DMS79 treated with DMSO at 0.1 percent for 48 hours (cell line): ENCODE measurements around the gene IL1RAP.

Source experiments
- DNase-seq: peaks from one replicate; lab custom pipeline; 2025; lab: John Stamatoyannopoulos, UW

The IL1RAP gene

GRCh38 chr3:190614226-190615059 lies 100.6 kb downstream of the IL1RAP start:
- DNase-seq: no peak

DNA sequence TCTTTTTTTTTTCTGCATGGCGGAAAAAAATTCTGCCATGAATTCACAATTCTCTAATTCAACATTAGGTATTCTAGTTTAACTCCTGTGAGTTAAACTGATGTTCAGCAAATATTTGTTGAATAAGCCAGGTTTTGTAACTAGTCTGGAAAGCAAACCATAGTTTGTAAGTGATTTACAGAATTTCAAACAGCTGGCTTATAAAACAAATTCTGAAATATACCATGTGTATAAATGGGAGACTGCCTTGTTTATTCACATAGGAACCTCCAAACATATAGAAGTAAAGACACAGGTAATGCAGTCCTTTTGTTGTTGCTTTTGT lies 101.1 kb downstream of the IL1RAP start:
- no peak for DNase-seq

DNA sequence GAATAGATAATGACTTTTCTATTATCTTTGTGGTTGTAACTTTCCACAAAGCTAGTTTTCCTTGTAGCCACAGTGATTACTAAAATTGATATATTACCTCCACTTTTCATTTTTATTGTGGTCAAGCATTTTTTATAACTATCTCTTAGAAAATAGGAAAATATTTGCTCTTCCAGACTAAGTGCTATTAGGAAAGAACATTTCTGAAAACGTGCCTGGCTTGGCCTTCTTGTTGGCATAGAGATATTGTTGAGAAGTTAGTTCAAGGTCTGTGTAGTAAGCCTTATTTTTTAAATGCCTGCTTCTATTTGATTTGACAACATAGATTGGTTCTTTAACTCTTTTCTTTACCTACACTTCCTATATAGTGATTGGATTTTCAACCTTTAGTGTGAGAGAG lies 101.7 kb downstream of the IL1RAP start:
- DNase-seq: no peak

DNA sequence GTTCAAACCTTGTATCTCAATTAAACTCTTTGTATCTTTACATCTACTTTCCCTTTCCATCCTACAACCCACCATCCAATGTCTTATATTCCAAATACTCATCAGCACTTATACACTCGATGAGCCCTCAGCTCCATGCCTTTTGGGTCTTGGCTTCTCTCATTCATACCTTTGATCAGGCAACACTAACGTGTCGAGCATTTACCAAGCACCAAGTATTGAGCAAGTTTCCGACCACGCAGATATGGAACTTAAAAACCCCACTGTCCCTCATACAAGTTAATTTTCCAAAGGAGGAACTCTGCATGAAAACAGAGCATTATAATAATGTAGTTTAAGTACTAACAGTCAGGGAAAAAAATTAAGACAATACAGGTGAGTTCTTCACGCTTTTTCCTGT lies 102.8 kb downstream of the IL1RAP start:
- no peak for DNase-seq

GRCh38 chr3:190617185-190617584 lies 103.3 kb downstream of the IL1RAP start:
- DNase-seq: no peak

DNA sequence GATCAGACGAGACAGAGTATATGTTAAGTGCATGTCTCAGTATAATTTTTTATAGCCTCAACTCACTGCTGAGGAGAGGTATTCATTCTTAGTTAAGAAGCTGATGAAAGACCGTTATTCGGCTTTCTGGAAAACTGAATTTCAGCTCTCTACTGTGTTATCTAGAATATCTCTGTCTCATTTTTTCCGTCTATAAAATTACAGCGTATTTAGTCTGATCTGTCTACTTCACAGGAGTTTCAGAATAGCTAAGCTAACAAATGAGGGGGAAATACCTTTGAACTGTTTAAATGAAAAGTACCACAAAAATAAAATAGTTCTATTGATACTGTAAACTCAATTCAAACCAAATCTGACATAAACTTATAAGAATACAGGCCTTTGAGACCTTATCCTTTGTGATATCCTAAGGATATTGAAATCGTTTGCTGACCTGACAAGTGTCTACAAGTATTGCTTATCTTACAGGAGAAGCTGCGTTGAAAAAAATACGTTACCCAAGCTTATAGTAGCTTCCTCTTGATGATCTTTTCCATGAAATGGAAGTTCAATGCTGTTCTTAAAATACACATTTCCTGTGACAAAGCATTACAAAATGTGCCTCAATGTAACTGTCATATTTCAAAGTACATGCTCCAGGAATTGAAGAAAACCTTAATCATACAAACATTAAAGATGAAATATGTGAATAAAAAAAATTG lies 104.6 kb downstream of the IL1RAP start:
- no peak for DNase-seq

GRCh38 chr3:190619353-190619752 lies 105.5 kb downstream of the IL1RAP start:
- DNase-seq: no peak

DNA sequence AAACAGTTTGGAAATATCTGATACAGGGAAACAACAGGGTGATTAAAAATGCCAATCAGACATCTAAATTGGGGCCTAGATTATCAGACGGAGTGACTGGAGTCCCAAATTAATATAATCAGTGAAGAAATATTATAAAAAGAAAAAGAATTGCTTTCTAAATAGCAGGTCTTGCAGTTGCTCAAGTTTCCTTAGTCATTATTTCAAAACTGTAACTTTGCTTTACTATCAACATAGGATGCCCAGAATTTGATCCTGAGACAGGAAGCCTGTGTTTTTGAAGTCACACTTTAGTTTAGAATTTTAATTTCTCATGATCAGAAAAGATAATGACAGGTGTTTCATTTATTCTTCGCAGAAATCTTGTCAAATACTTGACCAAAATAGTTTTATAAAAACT lies 105.9 kb downstream of the IL1RAP start:
- DNase-seq: no peak

DNA sequence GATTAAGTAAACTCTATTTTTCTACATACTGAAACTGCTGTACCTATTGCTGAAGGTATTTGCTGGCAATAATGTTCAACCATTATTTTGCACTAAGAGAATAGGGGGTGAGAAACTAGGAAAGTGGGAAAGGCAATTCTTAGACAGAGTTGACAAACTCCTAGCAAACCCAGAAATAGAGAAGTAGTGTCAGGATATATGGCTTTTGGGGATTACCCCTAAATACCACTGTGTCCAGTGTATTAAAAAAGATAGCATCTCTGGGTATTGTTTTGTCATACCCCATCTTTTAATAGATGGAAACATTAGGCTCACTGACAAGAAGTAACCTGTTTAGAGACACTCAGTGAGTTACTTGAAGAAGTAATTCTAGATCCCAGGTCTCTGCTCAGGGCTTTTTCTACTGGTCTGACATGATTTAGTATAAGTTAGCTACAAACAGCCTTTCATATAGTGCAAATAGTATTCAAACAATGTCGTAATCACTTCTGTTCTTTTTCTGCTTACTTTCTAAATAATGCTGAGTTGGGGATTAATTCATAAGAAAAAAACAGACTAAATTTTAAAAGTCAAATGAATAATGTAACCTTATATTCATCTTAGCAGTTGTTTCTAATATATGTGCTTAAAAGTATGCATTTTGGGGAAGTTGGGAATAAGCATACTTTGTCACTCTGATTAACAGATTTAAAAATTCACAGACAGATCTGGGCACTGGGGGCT lies 107.2 kb downstream of the IL1RAP start:
- no peak for DNase-seq

- no peak for DNase-seq
Observed at GRCh38 chr3:190621927-190622326, 108.0 kb downstream of the IL1RAP start.

DNA sequence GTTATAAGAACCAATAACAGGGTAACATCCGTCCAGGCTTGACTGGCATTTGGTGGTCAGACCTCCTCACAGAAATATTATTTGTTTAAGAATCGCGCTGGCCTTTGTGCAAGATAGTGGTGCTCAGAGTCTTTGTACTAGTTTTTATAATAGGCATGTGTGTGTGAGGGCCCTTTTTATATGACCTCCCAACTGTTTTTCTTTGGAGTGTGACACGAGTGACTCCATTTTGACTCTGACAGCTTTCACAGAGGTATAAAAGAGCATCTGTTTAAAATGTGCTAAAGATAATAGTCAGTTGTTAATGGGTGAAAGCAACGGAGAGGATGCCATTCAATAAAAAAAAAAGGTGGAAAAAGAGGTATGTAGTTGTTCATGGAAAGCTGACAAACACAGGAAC lies 110.4 kb downstream of the IL1RAP start:
- DNase-seq: no peak

- no peak for DNase-seq
Observed at GRCh38 chr3:190626951-190627620, 113.2 kb downstream of the IL1RAP start.

- no peak for DNase-seq
Observed at GRCh38 chr3:190629088-190629487, 115.2 kb downstream of the IL1RAP start.

DNA sequence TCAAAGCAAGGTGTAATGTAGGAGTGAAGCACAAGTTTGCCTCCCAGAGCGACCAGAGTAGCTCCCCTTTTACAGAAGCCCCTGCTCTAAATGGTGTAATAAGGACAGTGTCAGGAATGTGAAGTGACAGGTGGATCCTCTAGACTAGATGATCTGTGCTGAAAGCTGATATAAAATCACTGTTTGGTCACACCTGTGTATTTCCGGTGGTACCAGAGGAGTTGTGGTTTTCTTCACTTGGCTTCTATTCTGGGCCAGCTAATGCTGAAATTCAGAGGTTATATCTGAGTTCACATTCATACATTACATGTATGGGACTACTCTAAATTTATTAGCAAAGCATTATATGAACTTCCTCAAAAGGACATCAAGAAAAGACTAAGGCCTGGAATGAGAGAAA lies 117.4 kb downstream of the IL1RAP start:
- no peak for DNase-seq

- DNase-seq: no peak
Observed at GRCh38 chr3:190641564-190641963, 127.7 kb downstream of the IL1RAP start.

DNA sequence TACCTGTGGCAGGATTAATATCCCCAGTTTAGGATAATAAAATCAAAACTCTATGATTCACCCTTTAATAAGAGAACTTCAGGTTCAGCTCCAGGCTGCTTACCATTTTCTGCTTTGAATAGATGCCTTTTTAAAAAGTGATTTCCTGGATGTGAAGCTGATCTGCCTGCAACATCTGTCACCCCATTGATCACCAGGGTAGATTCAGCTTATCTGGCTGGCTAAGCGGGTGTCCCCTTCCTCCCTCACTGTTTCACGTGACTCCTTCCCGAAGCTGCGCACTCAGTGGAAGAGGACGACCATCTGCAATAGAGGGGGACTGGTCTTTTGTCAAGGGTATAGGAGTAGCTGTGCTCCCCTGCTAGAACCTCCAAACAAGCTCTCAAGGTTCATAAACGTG lies 128.1 kb downstream of the IL1RAP start:
- no peak for DNase-seq

GRCh38 chr3:190644035-190644434 lies 130.2 kb downstream of the IL1RAP start:
- DNase-seq: no peak

GRCh38 chr3:190644766-190645165 lies 130.9 kb downstream of the IL1RAP start:
- no peak for DNase-seq

GRCh38 chr3:190645932-190646460 lies 132.1 kb downstream of the IL1RAP start:
- no peak for DNase-seq

GRCh38 chr3:190646996-190647395 lies 133.1 kb downstream of the IL1RAP start:
- no peak for DNase-seq

DNA sequence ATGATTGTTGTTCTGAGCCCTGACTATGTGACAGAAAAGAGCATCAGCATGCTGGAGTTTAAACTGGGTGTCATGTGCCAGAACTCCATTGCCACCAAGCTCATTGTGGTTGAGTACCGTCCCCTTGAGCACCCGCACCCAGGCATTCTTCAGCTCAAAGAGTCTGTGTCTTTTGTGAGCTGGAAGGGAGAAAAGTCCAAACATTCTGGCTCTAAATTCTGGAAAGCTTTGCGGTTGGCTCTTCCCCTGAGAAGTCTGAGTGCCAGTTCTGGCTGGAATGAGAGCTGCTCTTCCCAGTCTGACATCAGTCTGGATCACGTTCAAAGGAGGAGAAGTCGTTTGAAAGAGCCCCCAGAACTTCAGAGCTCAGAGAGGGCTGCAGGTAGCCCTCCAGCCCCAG lies 142.0 kb downstream of the IL1RAP start:
- DNase-seq: no peak

DNA sequence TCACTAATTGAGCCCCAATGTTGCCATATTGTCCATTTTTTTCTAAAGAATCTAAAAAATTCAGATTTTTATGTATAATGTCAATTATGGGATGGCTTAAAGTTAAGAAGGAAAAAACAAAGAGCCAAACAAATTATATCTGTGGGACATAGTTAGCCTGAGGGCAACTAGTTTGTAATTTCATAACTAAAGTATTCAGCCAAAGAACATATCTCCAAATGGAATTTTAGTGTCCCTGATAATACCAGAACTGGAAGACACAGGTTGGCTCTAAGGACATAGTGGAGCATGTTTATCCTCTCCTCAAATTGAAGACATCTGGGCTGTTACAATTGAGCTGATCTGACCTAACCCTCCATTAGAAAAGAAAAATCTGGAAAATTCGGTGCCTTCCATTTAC lies 144.2 kb downstream of the IL1RAP start:
- DNase-seq: no peak
